ENCODE data around the gene GGA1. TPM values are rescaled to one million over a fixed set of nuclear protein-coding genes. Genes with fewer than 3 reads are reported as not detected.

The GGA1 gene
- total and polyA plus RNA-seq, 2 of the 4 experiments (the other 2 are of a cell fraction), result 17.2 to 48.5 TPM

- no peak overlapping the region for H3K14ac ChIP-seq (replicated peaks; ENCODE audit: low read depth, low read length)
- no peak overlapping the region for H3K9ac ChIP-seq (ENCODE audit: low read depth, low read length)
- intact Hi-C loops (cut with micrococcal nuclease), result no loop called here
- no peak overlapping the region for H2BK120ac ChIP-seq (ENCODE audit: low read depth, low read length)
- H3K27ac ChIP-seq (ENCODE audit: insufficient read depth, low read length), result no peak overlapping the region
- H3K18ac ChIP-seq (ENCODE audit: low read depth, low read length), result no peak overlapping the region
- BruUV-seq (replicated peaks), result no TSS peak
- peaks cover 61% of the 10 kb centered on the region for H3K36me3 ChIP-seq (ENCODE audit: control insufficient read depth, insufficient read depth, low read length)
- DNase-seq (no peak), ATAC-seq (ENCODE audit: low read depth) (no peak)
- no peak overlapping the region for H3K4ac ChIP-seq (ENCODE audit: low read depth, low read length)
- H3K4me2 ChIP-seq (ENCODE audit: low read depth, low read length), result no peak overlapping the region
- no peaks in the 10 kb centered on the region for H3K79me1 ChIP-seq (ENCODE audit: low read depth in 1 of 2, low read length in 2 of 2)
- dilution Hi-C loops (cut with HindIII; ENCODE audit: low sequenced_read_pairs, unreplicated experiment), result no loop called here
- no peaks in the 10 kb centered on the region for H3K4me1 ChIP-seq (ENCODE audit: control insufficient read depth, insufficient read depth, low read length)
- no peak for TF ChIP-seq NFE2L2 (IDR thresholded peaks at IDR 0.05; ENCODE audit: low read depth, low read length)
- no peak for TF ChIP-seq RFX5 (IDR thresholded peaks at IDR 0.05; ENCODE audit: low read depth, low read length)
- TF ChIP-seq RAD21 (IDR thresholded peaks at IDR 0.05; ENCODE audit: low read length), result no peak
- TF ChIP-seq POLR2A (IDR thresholded peaks at IDR 0.05; ENCODE audit: low read depth, low read length), result no peak
- no peak for TF ChIP-seq ELK1 (IDR thresholded peaks at IDR 0.05; ENCODE audit: borderline replicate concordance, low read depth, low read length)
- no peak for TF ChIP-seq CTCF (conservative IDR thresholded peaks at IDR 0.05; ENCODE audit: low read depth, low read length)
- TF ChIP-seq SMC3 (IDR thresholded peaks at IDR 0.05; ENCODE audit: low read depth, low read length), result no peak
- no peak for TF ChIP-seq MXI1 (IDR thresholded peaks at IDR 0.05; ENCODE audit: borderline replicate concordance, low read depth, low read length)
- no peak for TF ChIP-seq USF2 (IDR thresholded peaks at IDR 0.05; ENCODE audit: low read depth, low read length)
- no peak for TF ChIP-seq MAFK (IDR thresholded peaks at IDR 0.05; ENCODE audit: low read depth, low read length)
- no peak for TF ChIP-seq MAZ (IDR thresholded peaks at IDR 0.05; ENCODE audit: borderline replicate concordance, low read depth, low read length)
- TF ChIP-seq CEBPB (IDR thresholded peaks at IDR 0.05; ENCODE audit: low read depth, low read length), result no peak
- no peak for TF ChIP-seq CHD1 (IDR thresholded peaks at IDR 0.05; ENCODE audit: low read depth, low read length)
- TF ChIP-seq FOS (IDR thresholded peaks at IDR 0.05; ENCODE audit: low read depth, low read length), result no peak
- no peak for TF ChIP-seq RCOR1 (IDR thresholded peaks at IDR 0.05; ENCODE audit: insufficient replicate concordance, low read length)
- no peak for TF ChIP-seq BHLHE40 (IDR thresholded peaks at IDR 0.05; ENCODE audit: low read depth, low read length)
- H3K56ac ChIP-seq (ENCODE audit: extremely low read depth, insufficient read depth, low read length), result no peak overlapping the region
- no peak overlapping the region for H3K4me3 ChIP-seq (ENCODE audit: insufficient read depth, low read depth, low read length)
- ChIA-PET POLR2A (ENCODE audit: unreplicated experiment) (no interaction called here), CTCF (no interaction called here)
- H4K8ac ChIP-seq (ENCODE audit: low read depth in 2 of 2, low read length in 2 of 2), result no peak overlapping the region
- H2BK20ac ChIP-seq (ENCODE audit: low read depth, low read length), result no peak overlapping the region
- no peak overlapping the region for H3K23ac ChIP-seq (ENCODE audit: low read depth, low read length)
- in situ Hi-C loops (cut with MboI; ENCODE audit: low sequenced_read_pairs), result no loop called here
- no peaks in the 10 kb centered on the region for H3K27me3 ChIP-seq (ENCODE audit: control insufficient read depth, insufficient read depth, low read length)
- H2AK5ac ChIP-seq (ENCODE audit: low read depth, low read length), result no peak overlapping the region
- H2AFZ ChIP-seq (replicated peaks; ENCODE audit: low read length, poor library complexity), result no peak overlapping the region
- no peak overlapping the region for H2BK15ac ChIP-seq (ENCODE audit: low read depth, low read length)
- 100% methylated on average over 3 of the region's 17 CpGs; no CpG with 5 or more reads in 1 of the 2 experiments for WGBS, 2 experiments (ENCODE audit: extremely low coverage in 2 of 2, insufficient read length in 1 of 2)
- H4K91ac ChIP-seq (ENCODE audit: insufficient read depth, low read depth, low read length), result no peak overlapping the region
- no peaks in the 10 kb centered on the region for H3K9me3 ChIP-seq (ENCODE audit: control insufficient read depth, insufficient read depth, low read length)
- no peaks in the 10 kb centered on the region for H3K9me1 ChIP-seq (ENCODE audit: insufficient read depth, low read length)
- no peak overlapping the region for H4K5ac ChIP-seq (ENCODE audit: low read depth, low read length)
- H2AK9ac ChIP-seq (replicated peaks; ENCODE audit: low read depth, low read length, poor library complexity), result no peak overlapping the region
- H4K20me1 ChIP-seq (ENCODE audit: insufficient read depth, low read length), result no peaks in the 10 kb centered on the region
- H2BK5ac ChIP-seq (ENCODE audit: low read depth, low read length, poor library complexity, severe bottlenecking), result no peak overlapping the region
These were observed 42.0 kb downstream of the GGA1 start for GRCh38 chr22:37650463-37651136.

Measured in IMR-90 (cell line).